CD4-positive, alpha-beta T cell treated with Interferon alpha-2 for 1 hour (primary cell): Measurements from ENCODE around the gene GLRA3.
A peak's percentile ranks its signal among the peaks of the same experiment; 100 is the strongest.

Experiments used
- DNase-seq, 2 donors: peaks; one replicate each; pipeline ENCODE4 v3.0.0-alpha.2; 2020 to 2022

GLRA3 gene

DNA sequence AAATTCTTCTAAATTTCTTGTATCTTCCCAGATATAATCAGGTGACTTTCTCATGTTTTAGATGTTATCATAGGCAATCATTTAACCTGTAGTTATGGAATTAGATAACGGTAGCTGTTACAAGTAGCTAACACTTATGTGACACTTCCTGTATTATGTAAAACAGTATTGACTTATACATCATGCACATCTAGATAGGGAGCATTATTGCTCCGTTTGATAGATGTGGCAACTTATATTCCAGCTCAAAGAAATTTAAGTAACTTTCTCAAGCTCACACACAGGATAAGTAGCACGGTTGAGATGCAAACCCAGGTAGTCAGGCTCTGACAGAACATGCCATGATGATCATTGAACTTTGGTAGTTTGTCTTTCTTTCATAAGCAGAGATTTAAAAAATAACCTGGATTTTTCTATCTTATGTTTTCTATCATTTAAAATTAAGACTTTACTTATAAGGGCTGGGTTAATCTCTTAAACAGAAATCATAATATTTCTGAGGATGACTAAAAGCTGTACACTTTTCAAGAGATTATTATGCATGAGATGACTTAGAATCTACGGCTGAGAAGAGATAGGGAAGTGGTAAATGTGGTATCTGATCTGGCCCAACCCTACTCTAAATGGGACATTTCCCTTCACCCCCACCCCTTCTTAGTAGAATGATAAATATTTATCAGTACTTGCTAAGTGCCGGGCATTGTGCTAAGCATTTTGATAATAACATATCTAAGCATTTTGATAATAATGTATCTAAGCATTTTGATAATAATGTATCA is 237.6 kb downstream of the GLRA3 start:
- DNase-seq, result peak in 1 of 2 donors; percentile 27

GRCh38 chr4:174590336-174590735 is 238.7 kb downstream of the GLRA3 start:
- no peak for DNase-seq
